K562 (cell line): ENCODE data around the gene HYAL1. TPM values are rescaled to one million over a fixed set of nuclear protein-coding genes. Genes with fewer than 3 reads are reported as not detected.

Source experiments
- ATAC-seq: fragments of 200-7000 bp; cut with Tn5 transposase; 3 replicates; pipeline ENCODE4 v1.9.1; 2020; ENCODE audit warnings: moderate library complexity
- BruUV-seq: library from RNA; stranded (reverse); fragments of 400-500 nt; replicated peaks from 2 replicates; lab custom pipeline; 2021; lab: Mats Ljungman, UMichigan
- CTCF ChIA-PET: fragments of 300-600 bp; formaldehyde crosslinking; extraction: SDS; loops from one replicate; lab custom pipeline; 2021; ENCODE audit warnings: low intra/inter-chr PET ratio; lab: Yijun Ruan, JAX
- POLR2A ChIA-PET: fragments of 300-600, 350-650 bp; sonication (Branson Sonifier 250); formaldehyde crosslinking; extraction: SDS; loops from one replicate; lab custom pipeline; 2021; ENCODE audit warnings: antibody characterized with exemption, inconsistent platforms; lab: Yijun Ruan, JAX
- DNase-seq, 4 experiments: peaks; one replicate each; pipeline versions ENCODE4 v3.0.0 to v3.0.0-alpha.2; 2011 to 2018; ENCODE audit warnings: low spot score in 3 of 4, mixed read lengths in 3 of 4; ENCODE audit errors: extremely low read depth in 1 of 4
- FAIRE-seq: peaks from 2 replicates; lab custom pipeline; 2011; peaks lifted over from hg19 to GRCh38; lab: Jason Lieb, UNC
- H2AFZ ChIP-seq: 2 replicates; pipeline ENCODE4 v1.6.0; 2011; ENCODE audit warnings: low read depth, low read length, control low read depth, inconsistent platforms
- H3K27ac ChIP-seq: fragments of 200-600 bp; 3 replicates; pipeline ENCODE4 v1.8.0; 2011; ENCODE audit warnings: low read depth, mild to moderate bottlenecking, control low read depth, inconsistent platforms, low read length, moderate library complexity, mixed read lengths; ENCODE audit errors: extremely low read depth
- H3K27me3 ChIP-seq, 2 experiments: fragments of 300-600 bp in 1 of 2; 2 replicates in 1 of 2; 3 replicates in 1 of 2; pipeline versions ENCODE4 v1.6.0 to v1.8.0; 2011; ENCODE audit warnings: inconsistent platforms in 2 of 2, low read length in 2 of 2, mild to moderate bottlenecking in 1 of 2, mixed read lengths in 1 of 2, moderate library complexity in 1 of 2; ENCODE audit not compliant: control insufficient read depth in 2 of 2, insufficient read depth in 2 of 2
- H3K36me3 ChIP-seq: fragments of 300-600 bp; 3 replicates; pipeline ENCODE4 v1.8.0; 2011; ENCODE audit warnings: mild to moderate bottlenecking, low read length, inconsistent platforms; ENCODE audit not compliant: control insufficient read depth, insufficient read depth
- H3K4me1 ChIP-seq, 2 experiments: fragments of 200-600 bp in 1 of 2; replicated peaks in 1 of 2; 2 replicates in 1 of 2; 3 replicates in 1 of 2; pipeline versions ENCODE4 v1.5.1 to v1.8.0; 2011; ENCODE audit warnings: inconsistent platforms in 2 of 2, low read length in 2 of 2, mild to moderate bottlenecking in 1 of 2, mixed read lengths in 1 of 2, moderate library complexity in 1 of 2; ENCODE audit not compliant: control insufficient read depth in 2 of 2, insufficient read depth in 2 of 2
- H3K4me2 ChIP-seq: 2 replicates; pipeline ENCODE4 v1.6.1; 2011; ENCODE audit warnings: low read length, control low read depth, inconsistent platforms, mixed read lengths; ENCODE audit not compliant: insufficient read depth
- H3K4me3 ChIP-seq: fragments of 200-600 bp; sonication (generic), shearing (Covaris generic); 2 replicates; pipeline ENCODE4 v1.5.1; 2016; ENCODE audit warnings: control low read depth, inconsistent platforms
- H3K79me2 ChIP-seq: fragments of 200-600 bp; 3 replicates; pipeline ENCODE4 v1.8.0; 2011; ENCODE audit warnings: low read length, inconsistent platforms; ENCODE audit not compliant: control insufficient read depth, insufficient read depth
- H3K9ac ChIP-seq, 2 experiments: 2 replicates each; pipeline versions ENCODE4 v1.6.0 to v1.6.1; 2011; ENCODE audit warnings: low read depth in 2 of 2, low read length in 2 of 2, control low read depth in 1 of 2, inconsistent platforms in 1 of 2, mild to moderate bottlenecking in 1 of 2, mixed read lengths in 1 of 2; ENCODE audit not compliant: insufficient read depth in 1 of 2
- H3K9me1 ChIP-seq: one replicate; pipeline ENCODE4 v1.6.0; 2011; ENCODE audit warnings: inconsistent platforms, mild to moderate bottlenecking, low read length, moderate library complexity; ENCODE audit not compliant: control insufficient read depth, insufficient read depth
- H3K9me3 ChIP-seq: replicated peaks from 2 replicates; pipeline ENCODE4 v1.5.1; 2011; ENCODE audit warnings: low read depth, low read length, inconsistent platforms; ENCODE audit not compliant: control insufficient read depth, insufficient read depth
- H4K20me1 ChIP-seq: replicated peaks from 2 replicates; pipeline ENCODE4 v1.6.1; 2011; ENCODE audit warnings: low read length, inconsistent platforms, mixed read lengths; ENCODE audit not compliant: control insufficient read depth, insufficient read depth
- ATF7 ChIP-seq: fragments of 450-650 bp; IDR thresholded peaks from 2 replicates; pipeline ENCODE4 v1.7.1; 2014; ENCODE audit warnings: mild to moderate bottlenecking, moderate library complexity
- BRCA1 ChIP-seq, 2 experiments: fragments of 450-650 bp in 1 of 2; sonication (generic) in 1 of 2; formaldehyde crosslinking in 1 of 2; IDR thresholded peaks; 2 replicates each; pipeline versions ENCODE4 v1.5.0 to v1.6.1; 2017 to 2020; ENCODE audit warnings: mild to moderate bottlenecking in 1 of 2, missing genetic modification reagents in 1 of 2
- CBFA2T2 ChIP-seq: fragments of 450-650 bp; conservative IDR thresholded peaks from 2 replicates; pipeline ENCODE4 v1.6.1; 2017; ENCODE audit warnings: mild to moderate bottlenecking
- CC2D1A ChIP-seq: fragments of 450-650 bp; IDR thresholded peaks from 2 replicates; pipeline ENCODE4 v1.6.1; 2017; ENCODE audit warnings: mild to moderate bottlenecking
- E2F3 ChIP-seq: fragments of 250-450 bp; sonication (Bioruptor Pico); IDR thresholded peaks from 2 replicates; pipeline ENCODE4 v1.4.0; 2020; ENCODE audit warnings: mild to moderate bottlenecking
- EZH2 ChIP-seq: IDR thresholded peaks from 2 replicates; pipeline ENCODE4 v1.6.1; 2012; ENCODE audit warnings: low read depth, mild to moderate bottlenecking, inconsistent platforms, low read length, borderline replicate concordance
- FUS ChIP-seq: fragments of 200-400 bp; formaldehyde crosslinking; optimal IDR thresholded peaks from 2 replicates; pipeline ENCODE3; 2017; ENCODE audit warnings: low read depth, low read length
- GATA2 ChIP-seq: sonication (generic); formaldehyde crosslinking; IDR thresholded peaks from 2 replicates; pipeline ENCODE4 v1.4.0; 2020; ENCODE audit warnings: mild to moderate bottlenecking, missing genetic modification reagents
- NR2F6 ChIP-seq: fragments of 450-650 bp; formaldehyde crosslinking; IDR thresholded peaks from 2 replicates; pipeline ENCODE4 v1.4.0; 2020; ENCODE audit warnings: mild to moderate bottlenecking
- PHF21A ChIP-seq: fragments of 450-650 bp; IDR thresholded peaks from 2 replicates; pipeline ENCODE4 v1.6.1; 2017; ENCODE audit warnings: low read depth, borderline replicate concordance
- RUNX1 ChIP-seq: sonication (generic); IDR thresholded peaks from 2 replicates; pipeline ENCODE4 v1.6.1; 2016; ENCODE audit warnings: antibody characterized with exemption, low read depth
- SMARCB1 ChIP-seq: IDR thresholded peaks from 2 replicates; pipeline ENCODE4 v1.6.1; 2011; ENCODE audit warnings: improper control_type of control experiment, low read depth; ENCODE audit not compliant: insufficient read length
- TCF3 ChIP-seq: sonication (generic); formaldehyde crosslinking; IDR thresholded peaks from 2 replicates; pipeline ENCODE4 v1.4.0; 2020; ENCODE audit warnings: mild to moderate bottlenecking, missing genetic modification reagents
- THRAP3 ChIP-seq: fragments of 450-650 bp; IDR thresholded peaks from 2 replicates; pipeline ENCODE4 v1.6.1; 2016; ENCODE audit warnings: mild to moderate bottlenecking, inconsistent platforms, borderline replicate concordance
- WHSC1 ChIP-seq: IDR thresholded peaks from one replicate; pipeline ENCODE4 v1.6.1; 2012; ENCODE audit warnings: low read length, control low read depth, inconsistent platforms
- ZFX ChIP-seq: sonication (generic); formaldehyde crosslinking; IDR thresholded peaks from 2 replicates; pipeline ENCODE4 v1.8.0; 2022; ENCODE audit warnings: mild to moderate bottlenecking, missing genetic modification reagents, moderate library complexity
- ZNF174 ChIP-seq: fragments of 250-450 bp; sonication (Bioruptor Pico); IDR thresholded peaks from 2 replicates; pipeline ENCODE4 v1.4.0; 2020; ENCODE audit warnings: mild to moderate bottlenecking
- ZNF232 ChIP-seq: sonication (generic); formaldehyde crosslinking; IDR thresholded peaks from 2 replicates; pipeline ENCODE4 v1.8.0; 2022; ENCODE audit warnings: mild to moderate bottlenecking, missing genetic modification reagents
- ZNF436 ChIP-seq: fragments of 250-450, 450-650 bp; sonication (Bioruptor Pico); formaldehyde crosslinking; IDR thresholded peaks from 2 replicates; pipeline ENCODE4 v1.7.0; 2020; ENCODE audit warnings: mild to moderate bottlenecking
- WGBS: fragments of 100-300 bp; shearing (Covaris generic); methylation state at CpG from one replicate; pipeline ENCODE4 v1.1.6; 2016; ENCODE audit warnings: low coverage, mixed read lengths; ENCODE audit not compliant: insufficient coverage; ENCODE audit errors: missing lambda C conversion rate; 5-methylcytosine and 5-hydroxymethylcytosine counted together
- in situ Hi-C: fragments of 300-500 bp; cut with MboI; formaldehyde crosslinking; loops from 4 replicates; pipeline ENCODE4 v1.15.0; 2018; ENCODE audit warnings: inconsistent platforms, mixed read lengths
- intact Hi-C: fragments of 100-400 bp; cut with micrococcal nuclease; formaldehyde crosslinking; loops from 2 replicates; pipeline ENCODE4 v1.14.2; 2022
- polyA plus RNA-seq, 8 experiments: library from polyadenylated mRNA; depleted of rRNA in 4 of 8; stranded (reverse) in 5 of 8; unstranded in 3 of 8; fragments of >200 nt; fragmentation: Nextera tagmentation in 2 of 8; fragmentation: Illumina TruSeq in 1 of 8; extraction: Ambion mirVana in 2 of 8; extraction: Trizol in 1 of 8; gene quantifications; 2 replicates each; pipeline versions ENCODE4 v1.2.1 to v1.2.3, GENCODE V29; 2011 to 2014; ENCODE audit warnings: inconsistent platforms in 1 of 8, missing spikeins in 1 of 8
- total RNA-seq, 7 experiments: library from RNA; depleted of rRNA in 6 of 7; stranded (reverse); fragments of >200 nt in 6 of 7; fragmentation: Illumina TruSeq in 2 of 7; extraction: Trizol in 2 of 7; gene quantifications; 2 replicates each; pipeline versions ENCODE4 v1.2.1 to v1.2.3, GENCODE V29; 2011 to 2021; ENCODE audit warnings: low replicate concordance in 1 of 7

Gene HYAL1
- total and polyA plus RNA-seq, 9 of the 15 experiments (the other 6 are each of a cell fraction or from before 2014, with no cell fraction given), result 1.4 to 8.5 (median 4.7) TPM

GRCh38 chr3:50316657-50317242 lies 13.4 kb upstream of the HYAL1 start (continued):
- TF ChIP-seq THRAP3 (no peak), SMARCB1 (no peak), ZFX (CRISPR knock-in tag) (no peak), GATA2 (CRISPR knock-in tag) (no peak), ZNF232 (no peak), E2F3 (no peak), RUNX1 (no peak), PHF21A (no peak)

DNA sequence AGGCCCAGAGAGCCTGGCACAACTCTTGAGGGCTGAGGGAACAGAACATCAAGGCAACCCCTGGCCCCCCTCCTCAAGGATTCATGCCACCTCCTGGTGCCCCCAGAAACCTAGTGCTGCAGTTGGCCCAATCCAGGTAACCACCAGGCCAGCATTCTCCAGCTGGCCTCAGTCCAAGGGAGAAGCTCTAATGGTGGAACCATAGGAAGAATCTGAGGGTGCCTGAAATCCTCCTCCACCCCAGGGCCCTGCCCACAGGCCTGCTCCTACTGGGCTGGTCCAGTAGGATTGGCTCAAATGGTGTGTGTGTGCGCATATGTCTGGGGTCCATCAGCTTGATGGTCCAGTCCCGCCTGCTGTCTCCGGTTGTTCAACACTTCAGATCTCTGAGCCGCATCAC lies 11.4 kb upstream of the HYAL1 start:
- Histone ChIP-seq H3K9me3 (no peaks in the 10 kb centered on the region), H4K20me1 (no peaks in the 10 kb centered on the region), H3K4me2 (no peak overlapping the region), H2AFZ (no peak overlapping the region), H3K79me2 (peaks cover 11% of the 10 kb centered on the region; the same call in 2 of the 3 replicates), H3K27ac (no peak overlapping the region), H3K36me3 (peaks cover 20% of the 10 kb centered on the region; the same call in 2 of the 3 replicates), H3K27me3 (no peaks in the 10 kb centered on the region), H3K4me3 (no peak overlapping the region), H3K4me1 (peaks cover 15 to 36% of the 10 kb centered on the region in 2 experiments), H3K9me1 (no peaks in the 10 kb centered on the region), H3K9ac (no peak overlapping the region)
- no peak for TF ChIP-seq ZNF436 (CRISPR knock-in tag)
- no peak for TF ChIP-seq FUS
- no peak for TF ChIP-seq CC2D1A
- TF ChIP-seq WHSC1, result no peak
- TF ChIP-seq EZH2, result no peak
- TF ChIP-seq ZNF174 (CRISPR knock-in tag), result no peak
- TF ChIP-seq BRCA1 (IDR thresholded peaks at IDR 0.05), result no peak
- TF ChIP-seq BRCA1 (CRISPR knock-in tag; IDR thresholded peaks at IDR 0.05), result no peak
- TF ChIP-seq CBFA2T2, result no peak
- TF ChIP-seq TCF3 (CRISPR knock-in tag), result no peak
- no peak for TF ChIP-seq NR2F6
- no peak for TF ChIP-seq ATF7
- ATAC-seq, result no peak
- BruUV-seq, result no TSS peak
- ChIA-PET CTCF (no interaction called here), POLR2A (interaction anchor here (0.6 to 1.4 kb wide), 6 partner anchors 12 to 215 kb away, joined by 3 to 6 read pairs (median 3); partner anchors contain the start of genes HYAL1, HYAL3 and NAA80)
- intact Hi-C loops, result no loop called here
- no peak for DNase-seq
- WGBS, result 77% methylated on average over 2 of the region's 4 CpGs
- FAIRE-seq, result no peak
- in situ Hi-C loops, result no loop called here
